K562 (cell line): ENCODE results near the gene ITPK1. TPM values are rescaled to one million over a fixed set of nuclear protein-coding genes. Genes with fewer than 3 reads are reported as not detected.

ENCODE experiments used
- ATAC-seq: fragments of 200-7000 bp; cut with Tn5 transposase; 3 replicates; pipeline ENCODE4 v1.9.1; 2020; ENCODE audit warnings: moderate library complexity
- BruUV-seq: library from RNA; stranded (reverse); fragments of 400-500 nt; replicated peaks from 2 replicates; lab custom pipeline; 2021; lab: Mats Ljungman, UMichigan
- CTCF ChIA-PET: fragments of 300-600 bp; formaldehyde crosslinking; extraction: SDS; loops from one replicate; lab custom pipeline; 2021; ENCODE audit warnings: low intra/inter-chr PET ratio; lab: Yijun Ruan, JAX
- POLR2A ChIA-PET: fragments of 300-600, 350-650 bp; sonication (Branson Sonifier 250); formaldehyde crosslinking; extraction: SDS; loops from one replicate; lab custom pipeline; 2021; ENCODE audit warnings: antibody characterized with exemption, inconsistent platforms; lab: Yijun Ruan, JAX
- DNase-seq, 4 experiments: peaks; one replicate each; pipeline versions ENCODE4 v3.0.0 to v3.0.0-alpha.2; 2011 to 2018; ENCODE audit warnings: low spot score in 3 of 4, mixed read lengths in 3 of 4; ENCODE audit errors: extremely low read depth in 1 of 4
- FAIRE-seq: peaks from 2 replicates; lab custom pipeline; 2011; peaks lifted over from hg19 to GRCh38; lab: Jason Lieb, UNC
- H2AFZ ChIP-seq: 2 replicates; pipeline ENCODE4 v1.6.0; 2011; ENCODE audit warnings: low read depth, low read length, control low read depth, inconsistent platforms
- H3K27ac ChIP-seq: fragments of 200-600 bp; 3 replicates; pipeline ENCODE4 v1.8.0; 2011; ENCODE audit warnings: low read depth, mild to moderate bottlenecking, control low read depth, inconsistent platforms, low read length, moderate library complexity, mixed read lengths; ENCODE audit errors: extremely low read depth
- H3K27me3 ChIP-seq, 2 experiments: fragments of 300-600 bp in 1 of 2; 2 replicates in 1 of 2; 3 replicates in 1 of 2; pipeline versions ENCODE4 v1.6.0 to v1.8.0; 2011; ENCODE audit warnings: inconsistent platforms in 2 of 2, low read length in 2 of 2, mild to moderate bottlenecking in 1 of 2, mixed read lengths in 1 of 2, moderate library complexity in 1 of 2; ENCODE audit not compliant: control insufficient read depth in 2 of 2, insufficient read depth in 2 of 2
- H3K36me3 ChIP-seq: fragments of 300-600 bp; 3 replicates; pipeline ENCODE4 v1.8.0; 2011; ENCODE audit warnings: mild to moderate bottlenecking, low read length, inconsistent platforms; ENCODE audit not compliant: control insufficient read depth, insufficient read depth
- H3K4me1 ChIP-seq, 2 experiments: fragments of 200-600 bp in 1 of 2; replicated peaks in 1 of 2; 2 replicates in 1 of 2; 3 replicates in 1 of 2; pipeline versions ENCODE4 v1.5.1 to v1.8.0; 2011; ENCODE audit warnings: inconsistent platforms in 2 of 2, low read length in 2 of 2, mild to moderate bottlenecking in 1 of 2, mixed read lengths in 1 of 2, moderate library complexity in 1 of 2; ENCODE audit not compliant: control insufficient read depth in 2 of 2, insufficient read depth in 2 of 2
- H3K4me2 ChIP-seq: 2 replicates; pipeline ENCODE4 v1.6.1; 2011; ENCODE audit warnings: low read length, control low read depth, inconsistent platforms, mixed read lengths; ENCODE audit not compliant: insufficient read depth
- H3K4me3 ChIP-seq: fragments of 200-600 bp; sonication (generic), shearing (Covaris generic); 2 replicates; pipeline ENCODE4 v1.5.1; 2016; ENCODE audit warnings: control low read depth, inconsistent platforms
- H3K79me2 ChIP-seq: fragments of 200-600 bp; 3 replicates; pipeline ENCODE4 v1.8.0; 2011; ENCODE audit warnings: low read length, inconsistent platforms; ENCODE audit not compliant: control insufficient read depth, insufficient read depth
- H3K9ac ChIP-seq, 2 experiments: 2 replicates each; pipeline versions ENCODE4 v1.6.0 to v1.6.1; 2011; ENCODE audit warnings: low read depth in 2 of 2, low read length in 2 of 2, control low read depth in 1 of 2, inconsistent platforms in 1 of 2, mild to moderate bottlenecking in 1 of 2, mixed read lengths in 1 of 2; ENCODE audit not compliant: insufficient read depth in 1 of 2
- H3K9me1 ChIP-seq: one replicate; pipeline ENCODE4 v1.6.0; 2011; ENCODE audit warnings: inconsistent platforms, mild to moderate bottlenecking, low read length, moderate library complexity; ENCODE audit not compliant: control insufficient read depth, insufficient read depth
- H3K9me3 ChIP-seq: replicated peaks from 2 replicates; pipeline ENCODE4 v1.5.1; 2011; ENCODE audit warnings: low read depth, low read length, inconsistent platforms; ENCODE audit not compliant: control insufficient read depth, insufficient read depth
- H4K20me1 ChIP-seq: replicated peaks from 2 replicates; pipeline ENCODE4 v1.6.1; 2011; ENCODE audit warnings: low read length, inconsistent platforms, mixed read lengths; ENCODE audit not compliant: control insufficient read depth, insufficient read depth
- ARHGAP35 ChIP-seq: fragments of 450-650 bp; IDR thresholded peaks from 2 replicates; pipeline ENCODE4 v1.6.1; 2018; ENCODE audit not compliant: partially characterized antibody
- HMGXB4 ChIP-seq: sonication (generic); formaldehyde crosslinking; IDR thresholded peaks from 2 replicates; pipeline ENCODE4 v1.8.1; 2023; ENCODE audit warnings: mild to moderate bottlenecking, missing genetic modification reagents
- MED1 ChIP-seq: sonication (generic); formaldehyde crosslinking; IDR thresholded peaks from 2 replicates; pipeline ENCODE4 v1.8.1; 2023; ENCODE audit warnings: missing genetic modification reagents, borderline replicate concordance
- MLX ChIP-seq, 2 experiments: fragments of 450-650 bp in 1 of 2; sonication (generic) in 1 of 2; formaldehyde crosslinking; conservative IDR thresholded peaks; 2 replicates each; pipeline versions ENCODE4 v1.4.0 to v1.8.1; 2020 to 2022; ENCODE audit warnings: mild to moderate bottlenecking in 1 of 2, missing genetic modification reagents in 1 of 2
- RBM14 ChIP-seq: fragments of 200-400 bp; formaldehyde crosslinking; IDR thresholded peaks from 2 replicates; pipeline ENCODE4 v1.6.1; 2018; ENCODE audit warnings: low read depth, mild to moderate bottlenecking, low read length, moderate library complexity, borderline replicate concordance; ENCODE audit not compliant: insufficient read depth
- SP1 ChIP-seq: sonication (generic); formaldehyde crosslinking; IDR thresholded peaks from 2 replicates; pipeline ENCODE4 v1.8.1; 2022; ENCODE audit warnings: mild to moderate bottlenecking, missing genetic modification reagents
- STAT5A ChIP-seq: IDR thresholded peaks from 2 replicates; pipeline ENCODE4 v1.6.1; 2012; ENCODE audit warnings: low read length, inconsistent platforms, borderline replicate concordance
- ZNF197 ChIP-seq: fragments of 200-800 bp; sonication (Bioruptor generic); IDR thresholded peaks from 2 replicates; pipeline ENCODE4 v1.6.1; 2016; ENCODE audit warnings: low read depth, missing genetic modification characterization, missing compliant biosample characterization
- ZNF277 ChIP-seq: fragments of 250-450 bp; sonication (Bioruptor Pico); IDR thresholded peaks from 2 replicates; pipeline ENCODE4 v1.8.0; 2022; ENCODE audit warnings: inconsistent platforms, mild to moderate bottlenecking, moderate library complexity, borderline replicate concordance
- ZNF79 ChIP-seq: fragments of 250-450 bp; sonication (Bioruptor Pico); IDR thresholded peaks from 2 replicates; pipeline ENCODE4 v1.4.0; 2020; ENCODE audit warnings: low read depth, mild to moderate bottlenecking, moderate library complexity
- ZSCAN29 ChIP-seq: fragments of 450-650 bp; IDR thresholded peaks from 2 replicates; pipeline ENCODE4 v1.6.1; 2017
- WGBS: fragments of 100-300 bp; shearing (Covaris generic); methylation state at CpG from one replicate; pipeline ENCODE4 v1.1.6; 2016; ENCODE audit warnings: low coverage, mixed read lengths; ENCODE audit not compliant: insufficient coverage; ENCODE audit errors: missing lambda C conversion rate; 5-methylcytosine and 5-hydroxymethylcytosine counted together
- in situ Hi-C: fragments of 300-500 bp; cut with MboI; formaldehyde crosslinking; loops from 4 replicates; pipeline ENCODE4 v1.15.0; 2018; ENCODE audit warnings: inconsistent platforms, mixed read lengths
- intact Hi-C: fragments of 100-400 bp; cut with micrococcal nuclease; formaldehyde crosslinking; loops from 2 replicates; pipeline ENCODE4 v1.14.2; 2022
- polyA plus RNA-seq, 8 experiments: library from polyadenylated mRNA; depleted of rRNA in 4 of 8; stranded (reverse) in 5 of 8; unstranded in 3 of 8; fragments of >200 nt; fragmentation: Nextera tagmentation in 2 of 8; fragmentation: Illumina TruSeq in 1 of 8; extraction: Ambion mirVana in 2 of 8; extraction: Trizol in 1 of 8; gene quantifications; 2 replicates each; pipeline versions ENCODE4 v1.2.1 to v1.2.3, GENCODE V29; 2011 to 2014; ENCODE audit warnings: inconsistent platforms in 1 of 8, missing spikeins in 1 of 8
- total RNA-seq, 7 experiments: library from RNA; depleted of rRNA in 6 of 7; stranded (reverse); fragments of >200 nt in 6 of 7; fragmentation: Illumina TruSeq in 2 of 7; extraction: Trizol in 2 of 7; gene quantifications; 2 replicates each; pipeline versions ENCODE4 v1.2.1 to v1.2.3, GENCODE V29; 2011 to 2021; ENCODE audit warnings: low replicate concordance in 1 of 7
- TF ChIP-seq, protein P1 (sequence below): sonication (generic); formaldehyde crosslinking; IDR thresholded peaks from 2 replicates; pipeline ENCODE4 v1.8.1; 2022; ENCODE audit warnings: missing genetic modification reagents

Gene ITPK1
- total and polyA plus RNA-seq, 9 of the 15 experiments (the other 6 are each of a cell fraction or from before 2014, with no cell fraction given), result 1.2 to 39.2 (median 23.0) TPM

DNA sequence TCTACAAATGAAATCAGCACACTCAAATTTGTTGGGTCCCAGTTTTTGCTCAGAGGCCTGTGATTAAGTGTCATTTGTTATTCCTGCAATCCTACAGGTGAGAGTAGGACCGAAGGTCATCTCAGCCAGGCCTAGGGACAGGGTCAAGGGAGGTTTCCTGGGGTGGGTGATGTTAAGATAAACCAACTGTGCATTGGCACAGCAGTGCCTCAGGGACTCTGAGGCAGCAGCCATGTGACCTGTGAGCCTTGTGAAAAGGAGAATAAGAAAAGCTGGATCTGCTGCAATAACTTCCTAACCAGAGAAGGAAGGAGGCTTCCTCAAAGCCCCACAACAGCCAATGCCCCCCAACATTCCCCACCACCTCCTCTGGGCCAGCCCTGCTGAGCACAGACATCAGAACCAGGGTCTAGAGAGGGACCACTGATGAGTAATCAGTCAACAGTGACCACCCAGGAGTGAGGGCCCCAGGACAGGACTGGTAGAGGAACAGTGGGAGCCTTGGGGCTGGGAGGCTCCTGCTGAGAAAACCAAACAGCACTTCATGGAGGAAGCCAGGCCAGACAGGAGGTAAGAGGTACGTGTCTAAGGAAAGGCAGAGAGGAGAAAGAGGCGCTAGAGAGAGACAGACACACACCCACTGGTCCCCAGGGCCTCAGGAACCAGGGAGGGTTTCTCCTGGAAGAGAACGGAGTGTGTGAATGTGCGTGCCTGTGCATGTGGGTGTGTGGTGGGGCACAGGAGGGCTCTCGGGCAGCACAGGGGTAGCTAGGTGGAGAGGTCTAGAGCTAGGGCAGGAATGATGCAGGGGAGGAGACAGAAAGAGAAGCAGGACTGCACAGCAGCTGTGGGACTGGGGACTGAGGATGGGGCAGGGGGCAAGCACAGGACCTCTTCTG lies 82.4 kb downstream of the ITPK1 start:
- FAIRE-seq, result no peak
- CTCF ChIA-PET, result interaction anchor here (0.5 kb wide), 1 partner anchor 185 kb away, joined by 3 read pairs; no protein-coding TSS in a partner anchor

More for the DNA sequence above, 82.4 kb downstream of the ITPK1 start:
- Histone ChIP-seq H4K20me1 (peaks cover 9% of the 10 kb centered on the region), H3K4me2 (no peak overlapping the region), H3K4me1 (peaks cover 0 to 23% of the 10 kb centered on the region in 2 experiments; a peak in 2 of 5 replicates), H3K4me3 (no peak overlapping the region), H3K9me3 (no peaks in the 10 kb centered on the region), H3K9ac (0 out of 4 replicates have a peak overlapping the region, but pooled peaks of 1 of the 2 experiments have one; percentile 26), H3K79me2 (no peaks in the 10 kb centered on the region), H3K27me3 (no peaks in the 10 kb centered on the region), H3K9me1 (peaks cover 8% of the 10 kb centered on the region), H3K27ac (no peak overlapping the region), H2AFZ (no peak overlapping the region), H3K36me3 (no peaks in the 10 kb centered on the region)
- WGBS, result 69% methylated on average over 4 of the region's 6 CpGs
- DNase-seq, result no peak
- POLR2A ChIA-PET, result interaction anchor here (0.5 kb wide), 1 partner anchor 36 kb away, joined by 3 read pairs; no protein-coding TSS in a partner anchor
- in situ Hi-C loops (no loop called here), intact Hi-C loops (no loop called here)
- no TSS peak for BruUV-seq
- ATAC-seq, result no peak
- TF ChIP-seq ZNF197 (CRISPR knock-in tag) (no peak), ARHGAP35 (no peak), ZNF79 (CRISPR knock-in tag) (no peak), MLX (CRISPR knock-in tag; conservative IDR thresholded peaks at IDR 0.05) (no peak), RBM14 (no peak), STAT5A (no peak), HMGXB4 (CRISPR knock-in tag) (no peak), MED1 (no peak), SP1 (no peak), ZNF277 (CRISPR knock-in tag) (no peak), ZSCAN29 (no peak)
- TF ChIP-seq, protein P1, sequence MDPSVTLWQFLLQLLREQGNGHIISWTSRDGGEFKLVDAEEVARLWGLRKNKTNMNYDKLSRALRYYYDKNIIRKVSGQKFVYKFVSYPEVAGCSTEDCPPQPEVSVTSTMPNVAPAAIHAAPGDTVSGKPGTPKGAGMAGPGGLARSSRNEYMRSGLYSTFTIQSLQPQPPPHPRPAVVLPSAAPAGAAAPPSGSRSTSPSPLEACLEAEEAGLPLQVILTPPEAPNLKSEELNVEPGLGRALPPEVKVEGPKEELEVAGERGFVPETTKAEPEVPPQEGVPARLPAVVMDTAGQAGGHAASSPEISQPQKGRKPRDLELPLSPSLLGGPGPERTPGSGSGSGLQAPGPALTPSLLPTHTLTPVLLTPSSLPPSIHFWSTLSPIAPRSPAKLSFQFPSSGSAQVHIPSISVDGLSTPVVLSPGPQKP (CRISPR knock-in tag), result no peak
